GM19438 (cell line): ENCODE results near the gene CFAP410.
"Not testable (repeated sequence)": the region's sequence is repeated elsewhere in the genome, so short reads cannot be mapped to it uniquely, and the experiment has no call there.

Source experiments
- ATAC-seq: cut with Tn5 transposase; IDR thresholded peaks from one replicate; pipeline ENCODE4 v1.9.1; 2021; ENCODE audit warnings: low read depth; ENCODE audit not compliant: unreplicated experiment

The CFAP410 gene

DNA sequence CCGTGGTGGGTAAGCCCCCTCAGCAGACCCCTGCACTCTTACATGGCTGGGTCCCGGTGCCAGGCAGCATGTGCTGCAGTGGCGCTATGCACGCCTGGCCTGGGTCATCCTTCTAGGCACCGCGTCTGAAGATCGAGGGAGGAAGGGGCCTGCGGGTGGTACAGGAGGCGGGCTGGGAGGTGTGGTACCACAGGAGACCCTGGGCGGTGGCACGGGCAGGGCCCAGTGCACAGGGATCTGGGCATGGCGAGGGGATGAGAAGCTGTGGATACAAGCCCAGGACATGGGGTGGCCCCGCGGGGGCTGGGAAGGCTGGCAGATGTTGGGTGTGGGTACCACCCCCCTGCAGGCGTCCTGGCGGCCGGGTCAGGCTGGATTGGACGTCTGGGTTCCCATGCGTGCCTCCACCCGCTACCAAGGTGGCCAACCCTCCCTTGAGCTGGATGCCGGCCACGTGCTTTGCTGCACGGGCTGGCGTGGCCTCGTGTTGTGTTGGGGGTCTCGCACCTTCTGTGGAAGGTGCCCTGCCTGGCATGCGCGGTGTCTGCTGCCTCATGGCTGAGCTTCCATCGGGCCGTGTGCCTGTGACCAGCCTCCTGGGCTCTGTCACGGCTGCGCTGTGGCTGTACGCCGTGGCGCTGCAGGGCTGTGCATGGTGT, 19.7 kb downstream of the CFAP410 start:
- no peak for ATAC-seq

- ATAC-seq, result no peak
Measured at GRCh38 chr21:44318489-44319285, 20.5 kb downstream of the CFAP410 start.

- no peak for ATAC-seq
Measured at GRCh38 chr21:44317871-44318270, 21.3 kb downstream of the CFAP410 start.

GRCh38 chr21:44317241-44317782, 21.9 kb downstream of the CFAP410 start:
- ATAC-seq, result no peak

GRCh38 chr21:44316277-44316900, 22.8 kb downstream of the CFAP410 start:
- ATAC-seq, result no peak

GRCh38 chr21:44315691-44316203, 23.4 kb downstream of the CFAP410 start:
- ATAC-seq, result no peak

DNA sequence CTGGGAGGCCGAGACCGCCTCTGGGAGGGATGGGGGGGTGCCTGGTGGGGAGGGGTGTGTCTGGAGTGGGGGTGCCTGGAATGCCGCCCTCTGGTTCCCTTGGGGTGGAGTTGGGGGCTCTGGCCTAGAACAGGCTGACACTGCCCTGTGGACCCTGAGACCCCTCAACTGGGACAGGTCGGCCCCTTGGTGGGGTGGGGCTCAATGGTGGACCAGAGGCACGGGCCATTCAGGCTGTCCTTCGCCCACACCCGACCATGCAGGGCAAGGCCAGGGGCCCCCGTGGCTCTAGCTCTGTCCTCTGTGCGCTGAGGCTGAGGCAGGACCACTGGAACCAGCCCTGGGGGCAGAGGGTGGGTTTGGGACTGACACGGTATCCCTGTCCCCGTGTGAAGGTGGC, 24.6 kb downstream of the CFAP410 start:
- ATAC-seq, result no peak

DNA sequence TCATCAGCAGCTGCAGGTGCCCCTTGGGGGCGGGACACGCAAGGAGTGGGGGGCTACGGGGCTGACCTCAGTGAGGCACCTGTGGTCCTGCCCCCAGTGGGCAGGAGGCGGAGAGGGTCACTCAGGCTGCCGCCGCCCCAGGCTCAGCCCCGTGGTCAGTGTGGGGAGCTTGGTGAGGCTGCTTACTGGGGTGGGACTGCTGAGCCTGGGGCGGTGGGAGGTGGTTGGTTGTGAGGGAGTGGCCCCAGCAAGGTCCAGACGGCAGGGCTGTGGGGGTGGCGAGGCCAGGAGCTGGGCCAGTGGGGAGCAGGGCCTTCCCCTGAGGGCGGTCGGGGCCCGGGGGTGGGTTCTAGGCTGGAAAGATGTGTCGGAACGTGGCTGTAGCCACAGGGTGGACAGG, 25.1 kb downstream of the CFAP410 start:
- ATAC-seq, result no peak

- ATAC-seq, result no peak
Measured at GRCh38 chr21:44313451-44313850, 25.7 kb downstream of the CFAP410 start.

- ATAC-seq, result no peak
Measured at GRCh38 chr21:44312716-44313115, 26.5 kb downstream of the CFAP410 start.

DNA sequence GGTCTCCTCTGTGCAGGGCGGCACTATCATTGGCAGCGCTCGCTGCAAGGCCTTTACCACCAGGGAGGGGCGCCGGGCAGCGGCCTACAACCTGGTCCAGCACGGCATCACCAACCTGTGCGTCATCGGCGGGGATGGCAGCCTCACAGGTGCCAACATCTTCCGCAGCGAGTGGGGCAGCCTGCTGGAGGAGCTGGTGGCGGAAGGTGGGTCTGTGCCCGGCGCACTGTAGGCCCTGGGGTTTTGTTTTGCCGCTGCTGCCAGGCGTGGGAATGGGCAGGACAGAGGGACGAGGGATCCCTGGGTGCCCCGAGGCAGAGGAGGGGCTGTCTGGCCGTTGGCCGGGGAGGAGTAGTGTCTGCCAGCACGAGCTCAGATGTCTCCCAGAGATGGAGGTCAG, 27.1 kb downstream of the CFAP410 start:
- no peak for ATAC-seq

DNA sequence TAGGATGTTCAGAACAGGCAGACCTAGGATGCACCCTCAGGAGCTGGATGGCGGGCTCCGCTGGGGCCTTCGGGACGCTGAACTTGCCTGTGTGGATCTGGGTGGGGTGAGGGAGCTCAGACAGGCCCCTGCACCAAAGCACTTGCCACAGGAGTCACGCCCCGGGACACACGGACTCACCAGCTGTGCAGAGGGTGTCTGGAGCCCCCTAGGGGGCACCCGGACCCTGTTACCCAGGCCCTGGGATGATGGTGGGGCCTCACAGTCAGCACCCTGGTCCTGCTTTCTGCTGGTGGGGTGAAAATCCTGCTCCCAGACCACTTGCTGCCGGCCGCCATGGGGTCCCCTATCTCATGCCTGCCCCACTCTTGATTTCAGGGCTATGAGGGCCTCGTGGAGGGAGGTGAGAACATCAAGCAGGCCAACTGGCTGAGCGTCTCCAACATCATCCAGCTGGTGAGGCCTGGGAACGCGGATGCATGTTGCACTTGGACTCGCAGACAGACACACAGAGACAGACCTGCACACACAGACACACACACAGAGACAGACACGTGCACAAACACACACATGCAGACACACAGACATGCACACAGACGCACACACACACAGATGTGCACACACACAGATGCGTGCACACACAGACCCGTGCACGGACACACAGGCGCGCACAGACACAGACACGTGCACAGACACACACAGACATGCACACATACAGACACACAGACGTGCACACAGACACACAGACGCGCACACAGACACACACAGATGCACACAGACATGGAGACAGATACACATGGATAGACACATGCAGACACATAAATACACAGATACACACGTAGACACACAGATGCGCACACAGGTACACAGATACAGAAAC, 28.3 kb downstream of the CFAP410 start:
- ATAC-seq, result no peak

DNA sequence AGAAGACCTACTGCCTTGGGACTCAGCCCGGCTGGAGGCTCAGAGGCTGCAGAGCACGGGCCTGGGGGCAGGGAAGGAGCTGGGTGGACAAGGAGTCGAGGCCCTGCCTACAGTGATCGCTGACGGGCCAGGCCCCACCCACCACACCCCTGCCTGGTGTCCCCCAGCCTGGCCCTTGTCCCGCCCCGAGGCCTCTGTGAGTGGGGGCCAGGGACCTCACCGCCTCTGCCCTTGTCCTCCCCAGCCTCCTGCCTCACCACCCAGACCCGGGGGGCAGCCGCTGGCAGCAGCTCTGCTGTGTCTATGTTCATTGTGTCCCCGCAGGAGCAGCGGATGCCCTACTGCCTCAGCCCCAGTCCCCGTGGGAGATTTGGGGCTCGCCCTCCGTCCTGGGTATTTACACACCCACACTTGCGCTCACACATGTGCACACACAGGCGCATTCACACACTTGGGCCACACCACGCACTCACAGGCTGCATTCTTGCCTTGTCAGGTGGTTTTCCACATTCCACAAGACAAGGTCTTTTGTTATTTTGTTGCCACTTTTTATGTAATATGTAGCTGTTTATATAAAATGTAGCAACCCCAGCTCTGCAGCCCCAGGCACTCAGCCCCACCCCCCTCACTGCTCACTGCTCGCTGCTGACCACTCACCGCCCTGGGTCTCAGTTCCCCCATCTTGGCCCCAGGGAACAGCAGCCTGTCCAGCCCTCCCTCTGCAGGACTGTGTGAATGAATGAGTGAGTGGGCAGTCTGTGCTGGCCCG, 32.1 kb downstream of the CFAP410 start:
- no peak for ATAC-seq

DNA sequence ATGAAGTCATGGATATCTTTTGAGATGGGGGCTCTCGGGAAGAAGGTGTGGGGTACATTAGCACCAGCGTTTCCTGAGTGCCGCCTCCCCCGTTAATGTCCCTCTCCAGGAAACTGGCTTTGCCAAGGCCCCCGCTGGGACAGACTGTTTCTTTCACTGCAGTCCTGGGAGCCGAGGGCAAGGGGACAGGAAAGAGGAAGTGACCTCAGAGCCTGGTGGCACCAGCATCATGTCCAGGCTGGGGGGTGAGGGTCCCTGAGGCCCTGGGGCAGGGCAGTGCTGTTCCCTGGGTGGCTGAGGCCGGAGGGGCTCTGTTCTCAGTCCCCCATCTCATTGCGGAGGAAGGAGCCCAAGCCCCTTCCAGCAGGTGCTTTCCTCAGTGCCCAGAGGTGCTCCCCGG, 33.5 kb downstream of the CFAP410 start:
- ATAC-seq, result no peak

DNA sequence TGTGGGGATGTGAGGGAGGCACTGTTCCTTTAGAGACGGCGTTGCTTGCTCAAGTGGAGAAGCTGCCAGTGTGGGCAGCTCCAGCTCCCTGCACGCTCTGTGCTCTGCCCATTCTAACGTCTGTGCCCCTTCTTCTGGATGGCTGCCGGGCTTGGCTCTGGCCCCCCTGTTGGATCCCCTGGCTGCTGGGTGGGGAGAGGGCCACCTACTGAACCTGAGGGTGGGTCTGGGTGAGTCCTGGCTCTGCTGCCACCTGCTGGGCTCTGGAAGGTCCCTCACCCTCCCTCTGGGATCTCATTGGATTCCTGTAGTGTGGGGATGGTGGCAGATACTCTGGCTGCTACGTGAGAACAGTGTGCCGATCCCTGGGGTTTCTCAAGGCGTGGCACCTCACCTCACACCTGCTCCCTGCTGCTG, 34.3 kb downstream of the CFAP410 start:
- ATAC-seq, result no peak

GRCh38 chr21:44304011-44304616, 35.1 kb downstream of the CFAP410 start:
- ATAC-seq, result no peak

DNA sequence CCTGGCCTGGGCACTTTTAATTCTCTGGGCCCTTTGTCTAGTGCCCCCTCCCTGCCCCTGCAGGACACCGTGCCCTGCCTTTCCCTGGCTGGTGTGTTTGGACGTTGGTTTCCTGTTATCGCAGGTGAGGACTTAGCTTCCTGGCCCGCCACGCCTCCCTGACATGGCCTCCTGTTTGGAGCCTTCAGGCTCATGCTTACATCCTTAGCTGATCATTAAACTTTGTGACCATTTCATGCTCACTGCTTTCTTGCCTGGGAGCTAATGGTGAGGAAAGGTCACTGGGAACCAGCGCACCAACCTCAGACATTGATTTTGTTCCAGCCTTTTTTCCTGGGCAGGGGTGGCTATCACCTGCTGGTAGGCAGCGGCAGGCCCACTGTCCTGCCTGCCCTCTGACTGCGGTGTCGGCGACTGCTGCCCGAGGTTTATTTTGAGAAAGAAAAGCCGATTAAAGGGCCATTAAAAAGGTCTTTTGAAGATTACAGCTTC, 35.7 kb downstream of the CFAP410 start:
- no peak for ATAC-seq

DNA sequence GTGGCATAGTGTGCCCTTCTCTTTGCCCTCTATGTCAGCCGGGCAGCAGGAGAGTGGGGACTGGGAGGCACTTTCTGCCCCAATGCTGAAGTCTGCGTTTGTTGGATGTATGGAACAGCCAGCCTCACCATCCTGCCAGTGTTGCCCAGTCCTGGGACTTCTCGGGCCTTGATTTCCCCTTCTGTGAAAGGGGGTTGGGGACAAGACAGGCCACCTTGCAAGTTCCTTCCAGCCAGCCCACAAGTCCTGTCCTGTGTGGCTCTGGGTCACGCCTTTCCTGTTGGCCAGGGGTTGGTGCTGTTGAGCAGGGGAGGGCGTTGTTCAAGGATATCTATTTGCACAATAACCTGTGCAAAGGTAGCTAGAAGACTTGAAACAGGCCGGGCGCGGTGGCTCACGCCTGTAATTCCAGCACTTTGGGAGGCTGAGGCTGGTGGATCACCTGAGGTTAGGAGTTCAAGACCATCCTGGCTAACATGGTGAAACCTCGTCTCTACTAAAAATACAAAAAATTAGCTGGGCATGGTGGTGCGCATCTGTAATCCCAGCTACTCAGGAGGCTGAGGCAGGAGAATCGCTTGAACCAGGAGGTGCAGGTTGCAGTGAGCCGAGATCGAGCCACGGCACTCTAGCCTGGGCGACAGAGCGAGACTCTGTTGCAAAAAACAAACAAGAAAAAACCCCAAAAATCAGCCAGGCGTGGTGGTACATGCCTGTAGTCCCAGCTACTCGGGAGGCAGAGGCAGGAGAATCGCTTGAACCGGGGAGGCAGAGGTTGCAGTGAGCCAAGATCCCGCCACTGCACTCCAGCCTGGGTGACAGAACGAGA, 36.4 kb downstream of the CFAP410 start:
- ATAC-seq, result not testable (repeated sequence)
